GM23248 (cell line): Measurements from ENCODE around the gene APPBP2. TPM values are rescaled to one million over a fixed set of nuclear protein-coding genes. Genes with fewer than 3 reads are reported as not detected.

ENCODE experiments used
- DNase-seq: peaks from one replicate; pipeline ENCODE4 v3.0.0-alpha.2; 2015
- H2AFZ ChIP-seq: fragments of 200-600 bp; sonication (generic); 2 replicates; pipeline ENCODE4 v1.6.1; 2016; ENCODE audit warnings: antibody characterized with exemption
- H3F3A ChIP-seq: fragments of 200-600 bp; sonication (generic); 2 replicates; pipeline ENCODE4 v1.6.1; 2016; ENCODE audit warnings: mild to moderate bottlenecking, antibody characterized with exemption, mixed run types; ENCODE audit not compliant: insufficient read depth
- H3K27ac ChIP-seq: fragments of 200-600 bp; sonication (generic); 2 replicates; pipeline ENCODE4 v1.5.1; 2016; ENCODE audit warnings: mild to moderate bottlenecking
- H3K27me3 ChIP-seq: fragments of 200-600 bp; sonication (generic); replicated peaks from 2 replicates; pipeline ENCODE4 v1.6.1; 2016; ENCODE audit warnings: mild to moderate bottlenecking; ENCODE audit not compliant: insufficient read depth
- H3K36me3 ChIP-seq: fragments of 200-600 bp; sonication (generic); 2 replicates; pipeline ENCODE4 v1.6.1; 2016; ENCODE audit warnings: low read depth, mild to moderate bottlenecking
- H3K4me1 ChIP-seq: fragments of 200-600 bp; sonication (generic); 2 replicates; pipeline ENCODE4 v1.6.1; 2016; ENCODE audit warnings: mild to moderate bottlenecking; ENCODE audit not compliant: insufficient read depth
- H3K4me2 ChIP-seq: fragments of 200-600 bp; sonication (generic); one replicate; pipeline ENCODE4 v1.6.1; 2016; ENCODE audit warnings: mild to moderate bottlenecking; ENCODE audit not compliant: unreplicated experiment
- H3K4me3 ChIP-seq: fragments of 200-600 bp; sonication (generic); 2 replicates; pipeline ENCODE4 v1.5.1; 2016; ENCODE audit warnings: mild to moderate bottlenecking
- H3K79me2 ChIP-seq: fragments of 200-600 bp; sonication (generic); 2 replicates; pipeline ENCODE4 v1.6.1; 2016; ENCODE audit warnings: mild to moderate bottlenecking; ENCODE audit not compliant: insufficient read depth
- H3K9ac ChIP-seq: fragments of 200-600 bp; sonication (generic); 2 replicates; pipeline ENCODE4 v1.6.1; 2016; ENCODE audit warnings: mild to moderate bottlenecking
- H3K9me2 ChIP-seq: fragments of 200-600 bp; sonication (generic); 2 replicates; pipeline ENCODE4 v1.6.1; 2016; ENCODE audit warnings: mixed run types, mild to moderate bottlenecking, moderate library complexity; ENCODE audit not compliant: insufficient read depth
- H3K9me3 ChIP-seq: fragments of 200-600 bp; sonication (generic); one replicate; pipeline ENCODE4 v1.6.1; 2017; ENCODE audit warnings: low read depth
- H4K20me1 ChIP-seq: fragments of 200-600 bp; sonication (generic); 2 replicates; pipeline ENCODE4 v1.6.0; 2016; ENCODE audit not compliant: insufficient read depth
- EZH2 ChIP-seq: fragments of 200-600 bp; sonication (generic); IDR thresholded peaks from 2 replicates; pipeline ENCODE4 v1.6.1; 2018; ENCODE audit warnings: antibody characterized with exemption, mild to moderate bottlenecking; ENCODE audit not compliant: insufficient read depth, poor library complexity, severe bottlenecking
- EZH2phosphoT487 ChIP-seq: fragments of 200-600 bp; sonication (generic); IDR thresholded peaks from 2 replicates; pipeline ENCODE4 v1.6.1; 2018; ENCODE audit warnings: antibody characterized with exemption, moderate library complexity, mild to moderate bottlenecking, low read depth; ENCODE audit not compliant: insufficient read depth
- WGBS, 2 experiments: methylation state at CpG; one replicate each; pipeline ENCODE4 v1.1.6; 2015 to 2017; ENCODE audit warnings: low lambda C conversion rate in 2 of 2, low coverage in 1 of 2; ENCODE audit errors: missing lambda C conversion rate in 2 of 2; 5-methylcytosine and 5-hydroxymethylcytosine counted together
- in situ Hi-C: fragments of 300-500 bp; cut with MboI; formaldehyde crosslinking; loops from 2 replicates; pipeline ENCODE4 v1.15.0; 2020
- polyA plus RNA-seq: library from polyadenylated mRNA; unstranded; fragments of >200 nt; fragmentation: Nextera tagmentation; extraction: Ambion mirVana; gene quantifications from 2 replicates; pipeline ENCODE4 v1.2.1, GENCODE V29; 2016
- total RNA-seq: library from RNA; depleted of rRNA; stranded (reverse); fragments of >200 nt; shearing (Covaris generic); gene quantifications from 2 replicates; pipeline ENCODE4 v1.2.3, GENCODE V29; 2014

Gene APPBP2
- total and polyA plus RNA-seq, 2 experiments from 2014 or later: 30.6 to 41.7 TPM

DNA sequence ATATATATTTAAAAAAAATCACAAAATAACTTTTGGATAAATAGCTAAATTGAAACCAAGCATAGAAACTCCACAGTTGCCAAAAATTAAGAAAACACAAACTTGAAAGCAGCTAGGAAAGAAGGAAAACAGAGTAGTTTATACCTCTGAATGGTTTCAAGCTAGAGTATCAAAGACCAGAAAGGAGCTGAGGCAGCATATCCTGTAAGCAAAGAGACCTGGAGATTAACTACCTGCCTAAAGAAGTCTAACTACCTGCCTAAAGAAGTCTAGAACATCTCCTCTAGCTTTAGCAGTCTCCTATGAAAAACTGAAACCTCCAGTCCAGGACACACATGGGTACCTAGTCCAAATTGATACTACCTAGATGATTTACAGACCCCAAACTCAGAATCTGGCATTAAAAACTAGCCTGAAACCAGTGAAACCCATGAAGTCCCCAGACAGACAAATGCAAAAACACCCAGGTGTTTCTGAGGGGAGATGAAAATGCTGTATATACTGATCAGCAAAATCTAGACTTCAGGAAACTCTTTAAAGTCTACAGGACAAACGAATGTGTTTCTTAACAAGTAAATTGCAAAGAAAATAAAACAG lies 17.6 kb downstream of the APPBP2 start:
- no peak overlapping the region for H3K9ac ChIP-seq
- 0 out of 2 replicates have a peak, but pooled peaks cover 3% of the 10 kb centered on the region for H3K36me3 ChIP-seq
- H3K27me3 ChIP-seq: no peaks in the 10 kb centered on the region
- no peak for TF ChIP-seq EZH2
- no peak for TF ChIP-seq EZH2phosphoT487
- 92 to 95% methylated on average over 1 of the region's 1 CpG for WGBS, 2 experiments
- peaks cover 100% of the 10 kb centered on the region for H3K79me2 ChIP-seq
- no peak overlapping the region for H3K27ac ChIP-seq
- H2AFZ ChIP-seq: no peak overlapping the region
- in situ Hi-C loops: no loop called here
- no peaks in the 10 kb centered on the region for H3K9me2 ChIP-seq
- DNase-seq: no peak
- H3K9me3 ChIP-seq: no peaks in the 10 kb centered on the region
- H3K4me2 ChIP-seq: no peak overlapping the region
- no peak overlapping the region for H3K4me3 ChIP-seq
- H3F3A ChIP-seq: peaks cover 29% of the 10 kb centered on the region
- H4K20me1 ChIP-seq: peaks cover 13% of the 10 kb centered on the region; the same call in 1 of the 2 replicates
- peaks cover 23% of the 10 kb centered on the region for H3K4me1 ChIP-seq

DNA sequence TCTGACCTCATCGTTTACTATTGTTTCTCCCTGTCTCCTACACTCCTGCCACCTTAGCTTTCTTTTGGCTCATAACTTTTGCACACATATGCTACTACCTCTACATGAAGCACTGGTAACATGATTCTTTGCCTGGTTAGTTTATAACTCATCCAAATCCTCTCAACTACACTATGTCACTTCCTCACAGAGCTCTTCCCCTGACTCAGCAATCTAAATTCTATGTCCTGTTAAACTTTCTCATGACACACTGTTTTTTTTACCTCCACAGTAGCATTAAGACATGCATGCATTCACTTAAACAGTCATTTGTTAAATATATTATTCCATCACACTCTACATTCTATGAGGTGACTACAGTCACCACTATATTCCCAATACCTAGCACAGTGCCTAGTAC lies 19.7 kb downstream of the APPBP2 start:
- in situ Hi-C loops: no loop called here
- H3F3A ChIP-seq: peaks cover 25% of the 10 kb centered on the region
- H3K27me3 ChIP-seq: no peaks in the 10 kb centered on the region
- TF ChIP-seq EZH2 (no peak), EZH2phosphoT487 (no peak)
- no peak overlapping the region for H3K4me3 ChIP-seq
- peak overlapping the region; percentile 74 for H3K27ac ChIP-seq
- no peak overlapping the region for H3K4me2 ChIP-seq
- H3K4me1 ChIP-seq: peaks cover 23% of the 10 kb centered on the region
- no peak overlapping the region for H2AFZ ChIP-seq
- peak; percentile 83 for DNase-seq
- H3K9ac ChIP-seq: no peak overlapping the region
- 0 out of 2 replicates have a peak, but pooled peaks cover 6% of the 10 kb centered on the region for H3K36me3 ChIP-seq
- H3K9me2 ChIP-seq: no peaks in the 10 kb centered on the region
- WGBS, 2 experiments: 100% methylated on average over 1 of the region's 1 CpG
- peaks cover 13% of the 10 kb centered on the region; the same call in 1 of the 2 replicates for H4K20me1 ChIP-seq
- H3K79me2 ChIP-seq: peaks cover 100% of the 10 kb centered on the region
- H3K9me3 ChIP-seq: no peaks in the 10 kb centered on the region

DNA sequence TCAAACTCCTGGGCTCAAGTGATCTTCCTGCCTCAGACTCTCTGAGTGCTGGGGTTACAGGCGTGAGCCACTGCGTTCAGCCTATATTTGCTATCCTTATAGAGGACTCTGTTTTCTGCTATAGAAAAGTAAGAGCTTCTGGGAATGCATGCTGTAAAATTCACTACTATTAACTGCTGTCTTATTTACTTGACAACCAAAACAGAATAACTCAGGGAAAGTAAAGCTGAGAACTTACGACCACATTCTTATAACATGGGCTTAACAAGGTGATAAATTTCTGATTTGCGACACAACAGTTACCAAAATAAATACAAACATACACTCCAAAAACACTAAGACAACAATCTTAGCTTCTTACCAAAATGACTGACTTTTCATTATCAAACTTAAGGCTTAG lies 23.9 kb downstream of the APPBP2 start:
- Histone ChIP-seq H3K4me2 (no peak overlapping the region), H3K9me2 (no peaks in the 10 kb centered on the region), H3K27ac (no peak overlapping the region), H3K9me3 (no peaks in the 10 kb centered on the region), H3K9ac (no peak overlapping the region), H3F3A (peaks cover 10% of the 10 kb centered on the region; the same call in 1 of the 2 replicates), H3K27me3 (no peaks in the 10 kb centered on the region), H3K79me2 (peaks cover 100% of the 10 kb centered on the region), H3K4me3 (no peak overlapping the region), H3K36me3 (peaks cover 29% of the 10 kb centered on the region), H2AFZ (no peak overlapping the region), H3K4me1 (peaks cover 16% of the 10 kb centered on the region), H4K20me1 (peaks cover 7% of the 10 kb centered on the region; the same call in 1 of the 2 replicates)
- no peak for TF ChIP-seq EZH2phosphoT487
- TF ChIP-seq EZH2: no peak
- in situ Hi-C loops: no loop called here
- 85 to 86% methylated on average over 4 of the region's 4 CpGs for WGBS, 2 experiments
- no peak for DNase-seq

DNA sequence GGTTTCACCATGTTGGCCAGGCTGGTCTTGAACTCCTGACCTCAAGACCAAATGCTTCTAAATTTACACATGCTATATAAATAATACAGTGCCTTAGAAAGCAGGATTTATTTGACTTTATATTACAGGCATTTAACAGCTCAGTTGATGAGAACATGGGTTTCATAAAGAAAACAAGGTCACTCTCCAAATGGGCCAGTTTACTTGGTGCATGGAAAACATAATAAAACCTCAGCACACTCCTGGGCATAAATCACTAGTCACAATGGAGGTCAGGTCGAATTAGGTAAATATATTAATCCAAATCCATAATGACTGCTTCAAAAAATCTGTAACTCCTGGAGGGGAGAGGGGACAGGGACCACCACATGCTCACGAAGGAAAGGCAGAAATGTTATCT lies 24.5 kb downstream of the APPBP2 start:
- TF ChIP-seq EZH2 (no peak), EZH2phosphoT487 (no peak)
- Histone ChIP-seq H2AFZ (no peak overlapping the region), H3K9me3 (no peaks in the 10 kb centered on the region), H3K9ac (no peak overlapping the region), H3K36me3 (peaks cover 34% of the 10 kb centered on the region), H3F3A (peaks cover 10% of the 10 kb centered on the region; the same call in 1 of the 2 replicates), H3K79me2 (peaks cover 100% of the 10 kb centered on the region), H3K4me2 (no peak overlapping the region), H3K27me3 (no peaks in the 10 kb centered on the region), H3K4me3 (no peak overlapping the region), H4K20me1 (peaks cover 7% of the 10 kb centered on the region; the same call in 1 of the 2 replicates), H3K27ac (no peak overlapping the region), H3K9me2 (no peaks in the 10 kb centered on the region), H3K4me1 (peaks cover 10% of the 10 kb centered on the region)
- DNase-seq: no peak
- in situ Hi-C loops: no loop called here
- WGBS, 2 experiments: 93 to 97% methylated on average over 2 of the region's 2 CpGs

DNA sequence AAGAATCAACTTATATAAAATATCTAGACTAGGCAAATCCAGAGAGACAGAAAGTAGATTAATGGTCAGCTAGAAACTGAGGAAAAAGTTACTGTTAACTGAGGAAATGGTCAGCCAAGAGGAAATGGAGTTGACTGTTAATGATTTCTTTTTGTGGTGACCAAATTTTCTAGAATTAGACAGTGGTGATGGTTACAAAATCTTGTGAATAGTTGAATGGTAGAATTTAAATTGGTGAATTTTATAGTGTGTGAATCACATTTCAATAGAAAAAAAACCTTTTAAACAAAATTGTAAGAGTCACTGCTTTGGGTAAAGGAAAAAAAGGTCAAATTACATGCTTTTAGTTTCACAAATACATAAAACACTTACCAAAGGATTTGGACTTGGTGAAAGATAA lies 30.0 kb downstream of the APPBP2 start:
- H3K27me3 ChIP-seq: no peaks in the 10 kb centered on the region
- TF ChIP-seq EZH2 (no peak), EZH2phosphoT487 (no peak)
- H3K79me2 ChIP-seq: peaks cover 72% of the 10 kb centered on the region
- H3K4me2 ChIP-seq: no peak overlapping the region
- H3F3A ChIP-seq: peaks cover 17% of the 10 kb centered on the region; the same call in 1 of the 2 replicates
- no peaks in the 10 kb centered on the region for H3K9me2 ChIP-seq
- H3K9me3 ChIP-seq: no peaks in the 10 kb centered on the region
- no peak overlapping the region for H3K27ac ChIP-seq
- H2AFZ ChIP-seq: no peak overlapping the region
- in situ Hi-C loops: no loop called here
- no peak overlapping the region for H3K9ac ChIP-seq
- no peak overlapping the region for H3K4me3 ChIP-seq
- H4K20me1 ChIP-seq: 0 out of 2 replicates have a peak, but pooled peaks cover 3% of the 10 kb centered on the region
- peaks cover 66% of the 10 kb centered on the region for H3K36me3 ChIP-seq
- no peaks in the 10 kb centered on the region for H3K4me1 ChIP-seq
- DNase-seq: peak; percentile 4
